SK-N-SH treated with all-trans-retinoic acid at 6 μM for 48 hours (cell line): ENCODE results near the gene FXYD2.

ENCODE experiments used
- ATAC-seq: fragments of 200-7000 bp; cut with Tn5 transposase; 3 replicates; pipeline ENCODE4 v1.9.1; 2020; ENCODE audit warnings: mild to moderate bottlenecking, moderate library complexity
- ARNTL ChIP-seq: fragments of 450-650 bp; formaldehyde crosslinking; IDR thresholded peaks from 2 replicates; pipeline ENCODE4 v1.5.0; 2020; ENCODE audit warnings: low read depth, mild to moderate bottlenecking, moderate library complexity, borderline replicate concordance
- BACH2 ChIP-seq: fragments of 250-450 bp; sonication (Bioruptor Pico); IDR thresholded peaks from 2 replicates; pipeline ENCODE4 v1.9.0; 2021; ENCODE audit warnings: mild to moderate bottlenecking, borderline replicate concordance
- CSDC2 ChIP-seq: fragments of 250-450 bp; sonication (Bioruptor Pico); IDR thresholded peaks from 2 replicates; pipeline ENCODE4 v1.5.0; 2020; ENCODE audit warnings: mild to moderate bottlenecking, moderate library complexity
- ESRRG ChIP-seq: fragments of 250-450 bp; sonication (Bioruptor Pico); IDR thresholded peaks from 2 replicates; pipeline ENCODE4 v1.6.1; 2021; ENCODE audit warnings: mild to moderate bottlenecking
- GLIS3 ChIP-seq: fragments of 250-450 bp; sonication (Bioruptor Pico); IDR thresholded peaks from 2 replicates; pipeline ENCODE4 v1.5.0; 2020; ENCODE audit warnings: mild to moderate bottlenecking, moderate library complexity
- ISL1 ChIP-seq: fragments of 250-450 bp; sonication (Bioruptor Pico); IDR thresholded peaks from 2 replicates; pipeline ENCODE4 v2.1.2; 2022; ENCODE audit warnings: mild to moderate bottlenecking, moderate library complexity
- OSR1 ChIP-seq: fragments of 250-450 bp; sonication (Bioruptor Pico); IDR thresholded peaks from 2 replicates; pipeline ENCODE4 v1.8.0; 2022; ENCODE audit warnings: moderate library complexity, mild to moderate bottlenecking, inconsistent platforms
- PPARA ChIP-seq: fragments of 250-450 bp; sonication (Bioruptor Pico); IDR thresholded peaks from 2 replicates; pipeline ENCODE4 v1.5.0; 2020; ENCODE audit warnings: mild to moderate bottlenecking, borderline replicate concordance
- RARB ChIP-seq: fragments of 250-450 bp; sonication (Bioruptor Pico); IDR thresholded peaks from 2 replicates; pipeline ENCODE4 v1.8.0; 2021; ENCODE audit warnings: mild to moderate bottlenecking, moderate library complexity
- SNAI2 ChIP-seq: fragments of 250-450 bp; sonication (Bioruptor Pico); IDR thresholded peaks from 2 replicates; pipeline ENCODE4 v1.5.0; 2020; ENCODE audit warnings: mild to moderate bottlenecking, moderate library complexity
- TCF4 ChIP-seq: fragments of 250-450 bp; sonication (Bioruptor Pico); IDR thresholded peaks from 2 replicates; pipeline ENCODE4 v1.8.0; 2021; ENCODE audit warnings: mild to moderate bottlenecking, moderate library complexity, borderline replicate concordance
- TOX ChIP-seq: fragments of 250-450 bp; sonication (Bioruptor Pico); IDR thresholded peaks from 2 replicates; pipeline ENCODE4 v1.8.0; 2021; ENCODE audit warnings: mild to moderate bottlenecking, moderate library complexity, borderline replicate concordance
- ZC3H10 ChIP-seq: fragments of 250-450 bp; sonication (Bioruptor Pico); IDR thresholded peaks from 2 replicates; pipeline ENCODE4 v1.5.1; 2021; ENCODE audit warnings: mild to moderate bottlenecking, moderate library complexity
- ZFP3 ChIP-seq: fragments of 250-450 bp; sonication (Bioruptor Pico); IDR thresholded peaks from 2 replicates; pipeline ENCODE4 v1.5.0; 2020; ENCODE audit warnings: mild to moderate bottlenecking, moderate library complexity
- ZFP30 ChIP-seq: fragments of 450-650 bp; formaldehyde crosslinking; IDR thresholded peaks from 2 replicates; pipeline ENCODE4 v1.5.0; 2022; ENCODE audit warnings: mild to moderate bottlenecking, moderate library complexity
- ZNF565 ChIP-seq: fragments of 450-650 bp; formaldehyde crosslinking; conservative IDR thresholded peaks from 2 replicates; pipeline ENCODE4 v1.5.0; 2020; ENCODE audit warnings: low read depth, mild to moderate bottlenecking, moderate library complexity
- ZNF70 ChIP-seq: fragments of 450-650 bp; formaldehyde crosslinking; IDR thresholded peaks from 2 replicates; pipeline ENCODE4 v1.5.0; 2020; ENCODE audit warnings: mild to moderate bottlenecking, moderate library complexity
- ZNF8 ChIP-seq: fragments of 450-650 bp; formaldehyde crosslinking; IDR thresholded peaks from 2 replicates; pipeline ENCODE4 v1.5.0; 2020; ENCODE audit warnings: mild to moderate bottlenecking, moderate library complexity
- TF ChIP-seq, protein P1 (sequence below): fragments of 250-450 bp; sonication (Bioruptor Pico); IDR thresholded peaks from 2 replicates; pipeline ENCODE4 v1.5.0; 2020; ENCODE audit warnings: mild to moderate bottlenecking, moderate library complexity
- TF ChIP-seq, protein P2 (sequence below): fragments of 250-450 bp; sonication (Bioruptor Pico); IDR thresholded peaks from 2 replicates; pipeline ENCODE4 v1.5.1; 2021; ENCODE audit warnings: mild to moderate bottlenecking, moderate library complexity
- TF ChIP-seq, protein P3 (sequence below): fragments of 250-450 bp; sonication (Bioruptor Pico); IDR thresholded peaks from 2 replicates; pipeline ENCODE4 v1.8.0; 2021; ENCODE audit warnings: low read depth, mild to moderate bottlenecking, moderate library complexity, borderline replicate concordance
- TF ChIP-seq, protein P4 (sequence below): fragments of 250-450 bp; sonication (Bioruptor Pico); IDR thresholded peaks from 2 replicates; pipeline ENCODE4 v1.8.0; 2020; ENCODE audit warnings: mild to moderate bottlenecking, moderate library complexity, borderline replicate concordance

The FXYD2 gene

DNA sequence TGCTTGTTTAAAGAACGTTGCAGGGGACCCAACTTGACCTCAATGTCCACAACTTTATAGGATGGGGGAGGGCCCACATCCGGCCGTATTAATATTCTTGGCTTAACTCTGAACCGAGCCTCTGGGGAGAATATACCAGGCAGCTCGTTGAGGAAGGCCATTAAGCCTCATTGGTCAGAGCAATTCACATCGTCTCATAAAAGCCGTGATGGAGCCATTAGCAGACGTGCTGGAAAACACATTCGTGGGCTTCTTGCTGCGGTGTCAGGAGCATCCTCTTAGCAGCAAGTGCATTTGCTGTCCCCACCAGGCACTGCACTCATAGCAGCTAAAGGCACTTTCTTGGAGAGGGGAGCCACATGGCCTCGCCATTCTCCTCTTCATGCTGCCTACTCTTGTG, 42.4 kb downstream of the FXYD2 start (continued):
- TF ChIP-seq ZFP3 = no peak

DNA sequence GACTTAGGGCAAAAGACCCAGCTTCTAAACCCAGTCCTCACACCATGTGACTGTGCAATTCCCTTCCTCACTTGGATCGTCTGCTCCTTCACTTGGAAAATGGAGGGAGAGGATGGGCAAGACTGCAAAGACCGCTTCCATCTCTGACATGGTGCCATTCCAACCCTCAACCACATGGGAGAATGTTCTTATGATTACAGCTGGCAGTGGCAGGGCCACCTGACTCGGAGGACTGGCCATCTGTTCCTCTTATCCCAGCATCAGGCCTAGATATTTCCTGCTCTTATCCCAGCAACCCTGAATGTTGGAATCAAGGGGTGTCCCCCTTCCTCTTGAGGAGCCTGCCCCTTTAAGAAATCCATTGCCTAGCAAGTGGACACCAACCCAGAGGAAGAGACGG, 42.9 kb downstream of the FXYD2 start:
- TF ChIP-seq ZNF8 (no peak), TOX (no peak), ZFP3 (no peak), BACH2 (CRISPR knock-in tag) (no peak), RARB (CRISPR knock-in tag) (no peak), ZC3H10 (CRISPR knock-in tag) (no peak), GLIS3 (no peak), ISL1 (CRISPR knock-in tag) (no peak), PPARA (CRISPR knock-in tag) (no peak), ESRRG (CRISPR knock-in tag) (no peak), ARNTL (no peak), ZFP30 (CRISPR knock-in tag) (no peak), SNAI2 (no peak)
- TF ChIP-seq, protein P1, sequence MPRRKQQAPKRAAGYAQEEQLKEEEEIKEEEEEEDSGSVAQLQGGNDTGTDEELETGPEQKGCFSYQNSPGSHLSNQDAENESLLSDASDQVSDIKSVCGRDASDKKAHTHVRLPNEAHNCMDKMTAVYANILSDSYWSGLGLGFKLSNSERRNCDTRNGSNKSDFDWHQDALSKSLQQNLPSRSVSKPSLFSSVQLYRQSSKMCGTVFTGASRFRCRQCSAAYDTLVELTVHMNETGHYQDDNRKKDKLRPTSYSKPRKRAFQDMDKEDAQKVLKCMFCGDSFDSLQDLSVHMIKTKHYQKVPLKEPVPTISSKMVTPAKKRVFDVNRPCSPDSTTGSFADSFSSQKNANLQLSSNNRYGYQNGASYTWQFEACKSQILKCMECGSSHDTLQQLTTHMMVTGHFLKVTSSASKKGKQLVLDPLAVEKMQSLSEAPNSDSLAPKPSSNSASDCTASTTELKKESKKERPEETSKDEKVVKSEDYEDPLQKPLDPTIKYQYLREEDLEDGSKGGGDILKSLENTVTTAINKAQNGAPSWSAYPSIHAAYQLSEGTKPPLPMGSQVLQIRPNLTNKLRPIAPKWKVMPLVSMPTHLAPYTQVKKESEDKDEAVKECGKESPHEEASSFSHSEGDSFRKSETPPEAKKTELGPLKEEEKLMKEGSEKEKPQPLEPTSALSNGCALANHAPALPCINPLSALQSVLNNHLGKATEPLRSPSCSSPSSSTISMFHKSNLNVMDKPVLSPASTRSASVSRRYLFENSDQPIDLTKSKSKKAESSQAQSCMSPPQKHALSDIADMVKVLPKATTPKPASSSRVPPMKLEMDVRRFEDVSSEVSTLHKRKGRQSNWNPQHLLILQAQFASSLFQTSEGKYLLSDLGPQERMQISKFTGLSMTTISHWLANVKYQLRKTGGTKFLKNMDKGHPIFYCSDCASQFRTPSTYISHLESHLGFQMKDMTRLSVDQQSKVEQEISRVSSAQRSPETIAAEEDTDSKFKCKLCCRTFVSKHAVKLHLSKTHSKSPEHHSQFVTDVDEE (CRISPR knock-in tag) = no peak
- no peak for ATAC-seq

DNA sequence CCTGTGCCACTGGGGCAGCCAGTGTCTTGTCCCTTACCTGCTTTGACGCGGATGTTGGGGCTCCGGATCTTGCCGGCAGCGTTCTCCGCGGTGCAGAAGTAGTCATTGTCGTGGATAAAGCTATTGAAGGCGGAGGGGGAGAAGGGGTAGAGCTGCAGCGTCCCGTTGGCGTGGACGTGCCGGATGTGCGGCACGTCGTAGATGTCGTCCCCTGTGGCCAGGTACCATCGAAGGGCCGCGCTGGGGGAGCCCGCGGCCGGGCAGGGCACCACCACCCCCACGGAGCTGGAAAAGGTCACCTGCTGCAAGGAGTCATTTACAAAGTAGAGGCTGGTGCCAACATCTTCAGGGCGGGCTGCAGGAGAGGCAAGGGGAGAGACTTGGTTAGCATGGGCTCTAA, 44.1 kb downstream of the FXYD2 start:
- TF ChIP-seq ZFP30 (CRISPR knock-in tag) = no peak
- TF ChIP-seq BACH2 (CRISPR knock-in tag) = no peak
- TF ChIP-seq ISL1 (CRISPR knock-in tag) = no peak
- TF ChIP-seq, protein P2, sequence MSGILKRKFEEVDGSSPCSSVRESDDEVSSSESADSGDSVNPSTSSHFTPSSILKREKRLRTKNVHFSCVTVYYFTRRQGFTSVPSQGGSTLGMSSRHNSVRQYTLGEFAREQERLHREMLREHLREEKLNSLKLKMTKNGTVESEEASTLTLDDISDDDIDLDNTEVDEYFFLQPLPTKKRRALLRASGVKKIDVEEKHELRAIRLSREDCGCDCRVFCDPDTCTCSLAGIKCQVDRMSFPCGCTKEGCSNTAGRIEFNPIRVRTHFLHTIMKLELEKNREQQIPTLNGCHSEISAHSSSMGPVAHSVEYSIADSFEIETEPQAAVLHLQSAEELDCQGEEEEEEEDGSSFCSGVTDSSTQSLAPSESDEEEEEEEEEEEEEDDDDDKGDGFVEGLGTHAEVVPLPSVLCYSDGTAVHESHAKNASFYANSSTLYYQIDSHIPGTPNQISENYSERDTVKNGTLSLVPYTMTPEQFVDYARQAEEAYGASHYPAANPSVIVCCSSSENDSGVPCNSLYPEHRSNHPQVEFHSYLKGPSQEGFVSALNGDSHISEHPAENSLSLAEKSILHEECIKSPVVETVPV (CRISPR knock-in tag) = no peak
- TF ChIP-seq, protein P3, sequence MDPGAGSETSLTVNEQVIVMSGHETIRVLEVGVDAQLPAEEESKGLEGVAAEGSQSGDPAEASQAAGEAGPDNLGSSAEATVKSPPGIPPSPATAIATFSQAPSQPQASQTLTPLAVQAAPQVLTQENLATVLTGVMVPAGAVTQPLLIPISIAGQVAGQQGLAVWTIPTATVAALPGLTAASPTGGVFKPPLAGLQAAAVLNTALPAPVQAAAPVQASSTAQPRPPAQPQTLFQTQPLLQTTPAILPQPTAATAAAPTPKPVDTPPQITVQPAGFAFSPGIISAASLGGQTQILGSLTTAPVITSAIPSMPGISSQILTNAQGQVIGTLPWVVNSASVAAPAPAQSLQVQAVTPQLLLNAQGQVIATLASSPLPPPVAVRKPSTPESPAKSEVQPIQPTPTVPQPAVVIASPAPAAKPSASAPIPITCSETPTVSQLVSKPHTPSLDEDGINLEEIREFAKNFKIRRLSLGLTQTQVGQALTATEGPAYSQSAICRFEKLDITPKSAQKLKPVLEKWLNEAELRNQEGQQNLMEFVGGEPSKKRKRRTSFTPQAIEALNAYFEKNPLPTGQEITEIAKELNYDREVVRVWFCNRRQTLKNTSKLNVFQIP (CRISPR knock-in tag) = no peak
- TF ChIP-seq ESRRG (CRISPR knock-in tag) = no peak
- TF ChIP-seq ZNF70 (CRISPR knock-in tag) = no peak
- no peak for TF ChIP-seq ZFP3
- no peak for TF ChIP-seq PPARA (CRISPR knock-in tag)
- TF ChIP-seq OSR1 (CRISPR knock-in tag) = no peak
- TF ChIP-seq, protein P1 (CRISPR knock-in tag) = no peak
- no peak for TF ChIP-seq ARNTL
- no peak for TF ChIP-seq ZC3H10 (CRISPR knock-in tag)
- TF ChIP-seq TCF4 (CRISPR knock-in tag) = no peak
- no peak for TF ChIP-seq RARB (CRISPR knock-in tag)
- no peak for ATAC-seq

DNA sequence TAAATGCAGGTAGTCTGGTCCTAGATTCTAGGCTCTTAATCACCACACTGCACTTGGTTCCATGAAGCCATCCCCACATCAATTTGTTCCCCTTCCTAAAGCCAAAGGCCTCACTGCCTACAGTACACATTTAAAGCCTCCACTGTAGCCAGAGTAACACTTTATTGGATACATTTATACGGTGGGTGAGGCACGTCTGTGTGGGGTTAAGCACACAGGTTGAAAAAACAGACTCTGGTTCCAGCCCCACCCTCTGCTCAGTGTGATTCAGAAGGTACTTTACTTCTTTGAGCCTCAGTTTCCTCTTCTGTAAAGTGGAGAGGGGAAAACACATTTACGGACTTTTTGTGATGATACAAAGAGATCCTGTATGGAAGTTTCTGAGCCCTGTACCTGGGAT, 50.0 kb downstream of the FXYD2 start:
- ATAC-seq = no peak
- TF ChIP-seq ZNF565 (CRISPR knock-in tag) (no peak), TOX (no peak), CSDC2 (no peak), RARB (CRISPR knock-in tag) (no peak), ZFP30 (CRISPR knock-in tag) (no peak), PPARA (CRISPR knock-in tag) (no peak), ZC3H10 (CRISPR knock-in tag) (no peak), ZFP3 (no peak)
- TF ChIP-seq, protein P4, sequence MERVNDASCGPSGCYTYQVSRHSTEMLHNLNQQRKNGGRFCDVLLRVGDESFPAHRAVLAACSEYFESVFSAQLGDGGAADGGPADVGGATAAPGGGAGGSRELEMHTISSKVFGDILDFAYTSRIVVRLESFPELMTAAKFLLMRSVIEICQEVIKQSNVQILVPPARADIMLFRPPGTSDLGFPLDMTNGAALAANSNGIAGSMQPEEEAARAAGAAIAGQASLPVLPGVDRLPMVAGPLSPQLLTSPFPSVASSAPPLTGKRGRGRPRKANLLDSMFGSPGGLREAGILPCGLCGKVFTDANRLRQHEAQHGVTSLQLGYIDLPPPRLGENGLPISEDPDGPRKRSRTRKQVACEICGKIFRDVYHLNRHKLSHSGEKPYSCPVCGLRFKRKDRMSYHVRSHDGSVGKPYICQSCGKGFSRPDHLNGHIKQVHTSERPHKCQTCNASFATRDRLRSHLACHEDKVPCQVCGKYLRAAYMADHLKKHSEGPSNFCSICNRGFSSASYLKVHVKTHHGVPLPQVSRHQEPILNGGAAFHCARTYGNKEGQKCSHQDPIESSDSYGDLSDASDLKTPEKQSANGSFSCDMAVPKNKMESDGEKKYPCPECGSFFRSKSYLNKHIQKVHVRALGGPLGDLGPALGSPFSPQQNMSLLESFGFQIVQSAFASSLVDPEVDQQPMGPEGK (CRISPR knock-in tag) = no peak
- TF ChIP-seq, protein P1 (CRISPR knock-in tag) = no peak
